Erythroblast (primary cell): Measurements from ENCODE around the gene CFAP46.

Experiments used
- GATA1 ChIP-seq: IDR thresholded peaks from 2 replicates; pipeline ENCODE4 v1.6.1; 2011; ENCODE audit warnings: low read depth, mild to moderate bottlenecking, control low read depth, low read length, moderate library complexity
- POLR2A ChIP-seq: IDR thresholded peaks from 2 replicates; pipeline ENCODE4 v1.6.1; 2011; ENCODE audit warnings: mild to moderate bottlenecking, low read length

DNA sequence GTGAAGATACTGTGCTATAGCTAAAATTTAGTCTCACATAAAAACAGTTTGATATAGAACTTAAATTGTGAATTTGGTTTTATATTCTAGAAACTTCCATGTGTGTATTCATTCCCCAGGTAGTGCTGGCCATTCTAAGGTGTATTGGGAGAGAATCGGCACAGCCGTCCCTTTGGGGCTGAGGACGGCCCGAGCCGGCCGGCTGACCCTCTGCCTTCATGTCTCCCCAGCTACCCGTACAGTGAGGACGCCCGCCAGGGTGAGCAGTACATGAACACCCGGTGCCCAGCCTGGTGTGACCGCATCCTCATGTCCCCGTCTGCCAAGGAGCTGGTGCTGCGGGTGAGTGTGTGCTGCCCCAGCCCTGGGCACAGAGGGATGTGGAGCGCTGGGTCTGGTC is 164.9 kb downstream of the CFAP46 start:
- TF ChIP-seq POLR2A (no peak), GATA1 (no peak)
